HCT116 (cell line): ENCODE data around the gene CUL4A. TPM values are rescaled to one million over a fixed set of nuclear protein-coding genes. Genes with fewer than 3 reads are reported as not detected.

Experiments used
- ATAC-seq: fragments of 200-7000 bp; cut with Tn5 transposase; 2 replicates; pipeline ENCODE4 v1.9.1; 2020; ENCODE audit warnings: mild to moderate bottlenecking, moderate library complexity
- BruUV-seq: library from RNA; stranded (reverse); fragments of 400-500 nt; replicated peaks from 2 replicates; lab custom pipeline; 2021; lab: Mats Ljungman, UMichigan
- CTCF ChIA-PET: fragments of 300-600 bp; sonication (Branson Sonifier 250); formaldehyde crosslinking; loops from one replicate; lab custom pipeline; 2021; ENCODE audit warnings: antibody characterized with exemption; lab: Charles Lee
- POLR2A ChIA-PET: fragments of 300-600, 350-600 bp; sonication (Branson Sonifier 250); formaldehyde crosslinking; loops from one replicate; lab custom pipeline; 2021; ENCODE audit warnings: antibody characterized with exemption; lab: Charles Lee
- RAD21 ChIA-PET, 2 experiments: fragments of 300-600 bp; sonication (Branson Sonifier 250); formaldehyde crosslinking; loops; one replicate each; lab custom pipeline; 2023; ENCODE audit warnings: low total read pairs in 2 of 2; ENCODE audit not compliant: uncharacterized antibody in 2 of 2, unreplicated experiment in 2 of 2, low non-redundant PET in 1 of 2; lab: Charles Lee
- DNase-seq: peaks from one replicate; pipeline ENCODE4 v3.0.0-alpha.2; 2010; ENCODE audit warnings: low read depth, low spot score
- H2AFZ ChIP-seq: fragments of 200-600 bp; shearing (Covaris generic), sonication (generic); 2 replicates; pipeline ENCODE4 v1.6.1; 2017; ENCODE audit warnings: low read depth, mixed run types, mixed read lengths, antibody characterized with exemption, low read length; ENCODE audit not compliant: poor library complexity, severe bottlenecking
- H3K27ac ChIP-seq: 2 replicates; pipeline ENCODE4 v1.5.1; 2012; ENCODE audit warnings: low read depth, low read length
- H3K27me3 ChIP-seq: fragments of 200-600 bp; sonication (generic); 2 replicates; pipeline ENCODE4 v1.6.1; 2016; ENCODE audit warnings: mixed run types, low read length, mixed read lengths; ENCODE audit not compliant: insufficient read depth
- H3K36me3 ChIP-seq, 2 experiments: fragments of 200-500 bp in 1 of 2; fragments of 200-600 bp in 1 of 2; sonication (Bioruptor generic) in 1 of 2; sonication (generic) in 1 of 2; 2 replicates each; pipeline versions ENCODE4 v1.5.1 to v1.6.1; 2014 to 2016; ENCODE audit warnings: low read length in 2 of 2, inconsistent platforms in 1 of 2, mixed read lengths in 1 of 2, mixed run types in 1 of 2; ENCODE audit not compliant: insufficient read depth in 2 of 2, control insufficient read depth in 1 of 2
- H3K4me1 ChIP-seq, 2 experiments: fragments of 200-600 bp in 1 of 2; sonication (generic) in 1 of 2; 2 replicates each; pipeline versions ENCODE4 v1.5.1 to v1.6.1; 2012 to 2017; ENCODE audit warnings: low read length in 2 of 2, inconsistent platforms in 1 of 2, mild to moderate bottlenecking in 1 of 2, mixed read lengths in 1 of 2, mixed run types in 1 of 2, moderate library complexity in 1 of 2; ENCODE audit not compliant: insufficient read depth in 2 of 2, control insufficient read depth in 1 of 2
- H3K4me2 ChIP-seq: fragments of 200-600 bp; sonication (generic); 2 replicates; pipeline ENCODE4 v1.6.1; 2017; ENCODE audit warnings: mixed run types, low read length, mixed read lengths
- H3K4me3 ChIP-seq, 2 experiments: fragments of 200-600 bp in 1 of 2; sonication (generic) in 1 of 2; replicated peaks in 1 of 2; 2 replicates each; pipeline ENCODE4 v1.5.1; 2011 to 2016; ENCODE audit warnings: low read length in 2 of 2, control low read depth in 1 of 2, low read depth in 1 of 2, mild to moderate bottlenecking in 1 of 2, mixed read lengths in 1 of 2, mixed run types in 1 of 2
- H3K79me2 ChIP-seq: fragments of 200-600 bp; sonication (generic); 2 replicates; pipeline ENCODE4 v1.6.1; 2017; ENCODE audit warnings: mild to moderate bottlenecking, mixed run types, low read length, moderate library complexity, mixed read lengths; ENCODE audit not compliant: insufficient read depth
- H3K9ac ChIP-seq: fragments of 200-600 bp; sonication (generic); 2 replicates; pipeline ENCODE4 v1.6.1; 2016; ENCODE audit warnings: low read length, mixed read lengths
- H3K9me2 ChIP-seq: fragments of 200-600 bp; sonication (generic), shearing (Covaris generic); 2 replicates; pipeline ENCODE4 v1.6.1; 2017; ENCODE audit warnings: mixed run types, mild to moderate bottlenecking, moderate library complexity; ENCODE audit not compliant: insufficient read depth
- H3K9me3 ChIP-seq, 2 experiments: fragments of 200-500 bp in 1 of 2; fragments of 200-600 bp in 1 of 2; sonication (Bioruptor generic) in 1 of 2; sonication (generic) in 1 of 2; 2 replicates each; pipeline ENCODE4 v1.6.1; 2014 to 2017; ENCODE audit warnings: low read length in 2 of 2, mixed read lengths in 2 of 2, inconsistent platforms in 1 of 2, low read depth in 1 of 2, mild to moderate bottlenecking in 1 of 2, mixed run types in 1 of 2, moderate library complexity in 1 of 2; ENCODE audit not compliant: control insufficient read depth in 1 of 2, insufficient read depth in 1 of 2
- H4K20me1 ChIP-seq: fragments of 200-600 bp; sonication (generic), shearing (Covaris generic); 2 replicates; pipeline ENCODE4 v1.6.1; 2017; ENCODE audit warnings: mixed run types, mild to moderate bottlenecking, moderate library complexity; ENCODE audit not compliant: insufficient read depth
- ATF3 ChIP-seq: IDR thresholded peaks from 2 replicates; pipeline ENCODE4 v1.6.1; 2012
- CBX3 ChIP-seq: IDR thresholded peaks from 2 replicates; pipeline ENCODE4 v1.6.1; 2012; ENCODE audit warnings: low read depth
- CEBPB ChIP-seq: IDR thresholded peaks from 2 replicates; pipeline ENCODE4 v1.6.1; 2012; ENCODE audit warnings: low read depth
- CTCF ChIP-seq, 3 experiments: fragments of 200-600 bp in 1 of 3; sonication (generic) in 1 of 3; IDR thresholded peaks in 2 of 3; conservative IDR thresholded peaks in 1 of 3; 2 replicates each; pipeline ENCODE4 v1.5.1; 2012 to 2017; ENCODE audit warnings: low read depth in 2 of 3, low read length in 2 of 3, antibody characterized with exemption in 1 of 3, borderline replicate concordance in 1 of 3, control low read depth in 1 of 3, mild to moderate bottlenecking in 1 of 3, mixed read lengths in 1 of 3, mixed run types in 1 of 3, moderate library complexity in 1 of 3; ENCODE audit not compliant: insufficient read depth in 1 of 3
- EGR1 ChIP-seq: IDR thresholded peaks from 2 replicates; pipeline ENCODE4 v1.6.1; 2012; ENCODE audit warnings: low read depth
- ELF1 ChIP-seq: IDR thresholded peaks from 2 replicates; pipeline ENCODE4 v1.6.1; 2012; ENCODE audit warnings: low read depth, borderline replicate concordance
- EZH2phosphoT487 ChIP-seq: fragments of 200-600 bp; IDR thresholded peaks from 2 replicates; pipeline ENCODE4 v1.6.1; 2018; ENCODE audit warnings: antibody characterized with exemption, borderline replicate concordance
- FOSL1 ChIP-seq: IDR thresholded peaks from 2 replicates; pipeline ENCODE4 v1.6.1; 2012; ENCODE audit warnings: low read depth
- JUND ChIP-seq: IDR thresholded peaks from 2 replicates; pipeline ENCODE4 v1.6.1; 2012
- MAX ChIP-seq: IDR thresholded peaks from 2 replicates; pipeline ENCODE4 v1.6.1; 2012
- POLR2A ChIP-seq: IDR thresholded peaks from 2 replicates; pipeline ENCODE4 v1.7.0; 2011; ENCODE audit warnings: borderline replicate concordance; ENCODE audit not compliant: insufficient read depth, insufficient read length; ENCODE audit errors: extremely low read depth
- POLR2AphosphoS5 ChIP-seq: IDR thresholded peaks from 2 replicates; pipeline ENCODE4 v1.6.1; 2011; ENCODE audit warnings: mild to moderate bottlenecking, low read depth, low read length, moderate library complexity
- RAD21 ChIP-seq: IDR thresholded peaks from 2 replicates; pipeline ENCODE4 v1.6.1; 2012; ENCODE audit warnings: low read depth, mild to moderate bottlenecking
- REST ChIP-seq: IDR thresholded peaks from 2 replicates; pipeline ENCODE4 v1.6.1; 2012; ENCODE audit warnings: low read depth
- SP1 ChIP-seq: IDR thresholded peaks from 2 replicates; pipeline ENCODE4 v1.6.1; 2012; ENCODE audit warnings: low read depth
- SRF ChIP-seq: IDR thresholded peaks from 2 replicates; pipeline ENCODE4 v1.6.1; 2012; ENCODE audit warnings: low read depth
- TCF7L2 ChIP-seq: IDR thresholded peaks from 2 replicates; pipeline ENCODE4 v1.7.0; 2011; ENCODE audit warnings: borderline replicate concordance, inconsistent platforms; ENCODE audit not compliant: insufficient read depth, insufficient read length; ENCODE audit errors: extremely low read depth
- ZBTB33 ChIP-seq: IDR thresholded peaks from 2 replicates; pipeline ENCODE4 v1.6.1; 2011; ENCODE audit warnings: mild to moderate bottlenecking, low read length, moderate library complexity; ENCODE audit not compliant: insufficient replicate concordance; ENCODE audit errors: extremely low read depth
- ZFX ChIP-seq: fragments of 450-650 bp; IDR thresholded peaks from 2 replicates; pipeline ENCODE4 v1.6.1; 2017
- ZNF274 ChIP-seq: fragments of 200-500 bp; sonication (Bioruptor generic); IDR thresholded peaks from 2 replicates; pipeline ENCODE4 v1.6.1; 2014; ENCODE audit warnings: mild to moderate bottlenecking, low read depth, low read length, inconsistent platforms
- intact Hi-C: fragments of 100-400 bp; cut with micrococcal nuclease; formaldehyde crosslinking; loops from 2 replicates; pipeline ENCODE4 v1.10.0; 2022
- total RNA-seq: library from RNA; stranded (reverse); gene quantifications from one replicate; pipeline ENCODE4 v1.2.1, GENCODE V29; 2021; ENCODE audit not compliant: unreplicated experiment

Gene CUL4A
- total RNA-seq, 1 experiment from 2014 or later, result 76.5 TPM

GRCh38 chr13:113302986-113303385, 93.6 kb downstream of the CUL4A start:
- Histone ChIP-seq H3K27me3 (no peaks in the 10 kb centered on the region), H4K20me1 (peaks cover 3% of the 10 kb centered on the region; the same call in 1 of the 2 replicates), H3K27ac (no peak overlapping the region), H3K9me2 (no peaks in the 10 kb centered on the region), H3K9ac (no peak overlapping the region), H3K4me3 (no peak overlapping the region), H3K4me2 (no peak overlapping the region), H3K4me1 (peaks cover 5 to 9% of the 10 kb centered on the region in 2 experiments; a peak in 3 of 4 replicates), H3K9me3 (no peaks in the 10 kb centered on the region), H3K36me3 (no peaks in the 10 kb centered on the region), H2AFZ (no peak overlapping the region), H3K79me2 (peaks cover 93% of the 10 kb centered on the region)
- RAD21 ChIA-PET, result no interaction called here
- intact Hi-C loops, result no loop called here
- no TSS peak for BruUV-seq
- no peak for ATAC-seq
- CTCF ChIA-PET, result no interaction called here
- POLR2A ChIA-PET, result no interaction called here
- no peak for DNase-seq
- TF ChIP-seq RAD21 (no peak), CBX3 (no peak), ZBTB33 (no peak), ZFX (no peak), MAX (no peak), ATF3 (no peak), CEBPB (no peak), POLR2AphosphoS5 (no peak), SRF (no peak), TCF7L2 (no peak), ZNF274 (no peak), CTCF (IDR thresholded peaks at IDR 0.05 in 2 of 3, conservative IDR thresholded peaks at IDR 0.05 in 1 of 3; ENCODE audit: borderline replicate concordance in 1 of 3, insufficient read depth in 1 of 3, low read depth in 2 of 3, low read length in 2 of 3) (no peak), POLR2A (no peak), SP1 (no peak), REST (no peak), JUND (no peak), ELF1 (no peak), EZH2phosphoT487 (no peak), EGR1 (no peak), FOSL1 (no peak)
